Activated B cell treated with CpG ODN at 0.5 μM for 24 hours (primary cell): Measurements from ENCODE around the gene ROR2. TPM values are rescaled to one million over a fixed set of nuclear protein-coding genes. Genes with fewer than 3 reads are reported as not detected.
A peak's percentile ranks its signal among the peaks of the same experiment; 100 is the strongest.

Experiments
- ATAC-seq: fragments of 200-7000 bp; cut with Tn5 transposase; one replicate; pipeline ENCODE4 v1.10.0; 2021; ENCODE audit warnings: low read depth, mild to moderate bottlenecking, moderate library complexity
- CTCF ChIA-PET: fragments of 350-600 bp; sonication (Branson Sonifier 250); formaldehyde crosslinking; loops from one replicate; lab custom pipeline; 2021; ENCODE audit warnings: antibody characterized with exemption; lab: Charles Lee
- POLR2A ChIA-PET: fragments of 350-600 bp; sonication (Branson Sonifier 250); formaldehyde crosslinking; loops from one replicate; lab custom pipeline; 2021; ENCODE audit warnings: antibody characterized with exemption; lab: Charles Lee
- DNase-seq: peaks from one replicate; pipeline ENCODE4 v3.0.0; 2022
- H3K27ac Mint-ChIP-seq: one replicate; pipeline ENCODE4 v1.8.0; 2020; ENCODE audit warnings: mixed read lengths
- H3K27me3 Mint-ChIP-seq: one replicate; pipeline ENCODE4 v1.8.0; 2021; ENCODE audit warnings: mixed read lengths
- H3K36me3 Mint-ChIP-seq: one replicate; pipeline ENCODE4 v1.8.0; 2021; ENCODE audit warnings: low read depth, mixed read lengths
- H3K4me1 Mint-ChIP-seq: one replicate; pipeline ENCODE4 v1.8.0; 2021; ENCODE audit warnings: mixed read lengths
- H3K4me3 Mint-ChIP-seq: one replicate; pipeline ENCODE4 v1.8.0; 2020; ENCODE audit warnings: mild to moderate bottlenecking, mixed read lengths
- H3K9me3 Mint-ChIP-seq: one replicate; pipeline ENCODE4 v1.8.0; 2020; ENCODE audit warnings: mixed read lengths
- CTCF ChIP-seq: fragments of 200-600 bp; IDR thresholded peaks from one replicate; pipeline ENCODE4 v1.8.0; 2022; ENCODE audit warnings: antibody characterized with exemption, mild to moderate bottlenecking
- intact Hi-C: fragments of 100-400 bp; cut with micrococcal nuclease; formaldehyde crosslinking; loops from one replicate; pipeline ENCODE4 v1.15.1; 2024
- total RNA-seq: library from RNA; stranded (reverse); gene quantifications from 2 replicates; pipeline ENCODE4 v1.2.3, GENCODE V29; 2022

ROR2 gene
- total RNA-seq, 1 donor from 2014 or later = not detected

- no peak for TF ChIP-seq CTCF
- ChIA-PET POLR2A (no interaction called here), CTCF (interaction anchor here (0.9 kb wide), 1 partner anchor 14 kb away, joined by 3 read pairs; no protein-coding TSS in a partner anchor)
- Mint-ChIP-seq H3K36me3 (no peaks in the 10 kb centered on the region), H3K9me3 (no peaks in the 10 kb centered on the region), H3K4me3 (no peak overlapping the region), H3K27me3 (peaks cover 15% of the 10 kb centered on the region), H3K27ac (no peak overlapping the region), H3K4me1 (no peaks in the 10 kb centered on the region)
- ATAC-seq (no peak), DNase-seq (no peak)
- intact Hi-C loops = no loop called here
These were observed 217.6 kb downstream of the ROR2 start for GRCh38 chr9:91732187-91733005.

DNA sequence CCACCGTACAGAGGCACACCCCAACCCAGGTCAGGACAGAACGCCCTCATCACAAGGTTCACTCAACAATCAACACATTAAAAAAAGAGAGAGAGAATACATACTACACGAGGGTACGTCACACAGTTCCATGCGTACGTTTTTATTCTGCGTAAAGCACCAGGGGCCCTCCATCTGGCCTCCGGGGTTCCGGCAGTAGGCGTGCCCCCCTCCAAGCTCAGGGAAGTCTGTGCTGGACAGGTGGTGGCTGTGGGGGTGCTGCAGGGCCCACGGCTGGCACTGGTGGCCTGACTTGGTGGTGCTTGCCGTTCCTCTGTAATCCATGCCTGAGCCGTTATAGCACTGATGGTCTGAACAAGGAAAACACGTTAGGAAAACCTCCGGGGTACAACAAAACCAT is 219.2 kb downstream of the ROR2 start:
- Mint-ChIP-seq H3K4me3 (no peak overlapping the region), H3K9me3 (no peaks in the 10 kb centered on the region), H3K27me3 (peaks cover 4% of the 10 kb centered on the region), H3K27ac (no peak overlapping the region), H3K4me1 (no peaks in the 10 kb centered on the region), H3K36me3 (no peaks in the 10 kb centered on the region)
- no peak for TF ChIP-seq CTCF
- ATAC-seq = no peak
- no peak for DNase-seq
- CTCF ChIA-PET = interaction anchor here (6.8 kb wide), 1 partner anchor 816 kb away, joined by 43 read pairs; no protein-coding TSS in a partner anchor
- POLR2A ChIA-PET = no interaction called here
- intact Hi-C loops = no loop called here

DNA sequence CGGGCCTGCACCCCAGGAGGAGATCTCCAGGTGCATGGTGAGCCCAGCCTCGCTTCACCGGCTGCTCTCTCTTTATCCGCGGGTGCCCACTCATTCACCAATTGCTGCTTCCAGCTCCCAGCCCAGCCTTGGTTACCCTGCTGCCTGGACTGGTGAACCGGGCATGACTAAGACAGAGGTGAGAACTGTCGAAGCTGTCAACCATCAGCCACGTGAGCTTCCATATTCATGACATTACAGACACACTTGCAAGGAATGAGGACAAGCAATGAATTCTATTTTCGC is 220.5 kb downstream of the ROR2 start:
- ChIA-PET CTCF (interaction anchor here (0.6 to 6.8 kb wide), 4 partner anchors 11 to 814 kb away, joined by 3 to 43 read pairs (median 4); no protein-coding TSS in a partner anchor), POLR2A (interaction anchor here (1.3 kb wide), 1 partner anchor 9 kb away, joined by 3 read pairs; no protein-coding TSS in a partner anchor)
- TF ChIP-seq CTCF = no peak
- Mint-ChIP-seq H3K36me3 (no peaks in the 10 kb centered on the region), H3K9me3 (no peaks in the 10 kb centered on the region), H3K27me3 (peaks cover 2% of the 10 kb centered on the region), H3K4me1 (no peaks in the 10 kb centered on the region), H3K4me3 (no peak overlapping the region), H3K27ac (no peak overlapping the region)
- intact Hi-C loops = loop anchor here (5.0 kb wide), 4 partner anchors 47 to 742 kb away; partner anchors contain the start of gene AUH
- ATAC-seq (no peak), DNase-seq (no peak)

GRCh38 chr9:91727972-91728371 is 222.1 kb downstream of the ROR2 start:
- no peaks in the 10 kb centered on the region for H3K27me3 Mint-ChIP-seq
- ChIA-PET POLR2A (no interaction called here), CTCF (interaction anchor here (1.3 to 6.8 kb wide), 5 partner anchors 69 to 813 kb away, joined by 3 to 43 read pairs (median 6); no protein-coding TSS in a partner anchor)
- H3K4me1 Mint-ChIP-seq = no peaks in the 10 kb centered on the region
- H3K36me3 Mint-ChIP-seq = no peaks in the 10 kb centered on the region
- no peak overlapping the region for H3K4me3 Mint-ChIP-seq
- TF ChIP-seq CTCF = no peak
- no peak overlapping the region for H3K27ac Mint-ChIP-seq
- ATAC-seq (no peak), DNase-seq (no peak)
- intact Hi-C loops = loop anchor here (1.0 to 5.0 kb wide), 8 partner anchors 46 to 813 kb away; partner anchors contain the start of gene AUH
- H3K9me3 Mint-ChIP-seq = no peaks in the 10 kb centered on the region

- TF ChIP-seq CTCF = no peak
These were observed 222.6 kb downstream of the ROR2 start for GRCh38 chr9:91727316-91727861.

More at GRCh38 chr9:91727316-91727861, 222.6 kb downstream of the ROR2 start:
- H3K9me3 Mint-ChIP-seq = no peaks in the 10 kb centered on the region
- ChIA-PET POLR2A (no interaction called here), CTCF (interaction anchor here (0.6 to 6.8 kb wide), 10 partner anchors 12 to 940 kb away, joined by 3 to 43 read pairs (median 3); no protein-coding TSS in a partner anchor)
- intact Hi-C loops = loop anchor here (1.0 to 5.0 kb wide), 8 partner anchors 45 to 812 kb away; partner anchors contain the start of gene AUH
- ATAC-seq (peak; percentile 85), DNase-seq (no peak)
- H3K27me3 Mint-ChIP-seq = no peaks in the 10 kb centered on the region
- no peak overlapping the region for H3K4me3 Mint-ChIP-seq
- no peaks in the 10 kb centered on the region for H3K36me3 Mint-ChIP-seq
- H3K27ac Mint-ChIP-seq = no peak overlapping the region
- no peaks in the 10 kb centered on the region for H3K4me1 Mint-ChIP-seq
